Heart left ventricle (tissue), 13 donors: ENCODE results near the gene FUT8.

Experiments
- POLR2A ChIP-seq, 2 donors: fragments of 450-650 bp; IDR thresholded peaks; one replicate each; pipeline ENCODE4 v1.6.1; 2017; ENCODE audit warnings: antibody characterized with exemption in 2 of 2, mild to moderate bottlenecking in 2 of 2, moderate library complexity in 2 of 2
- TF ChIP-seq, protein P1 (sequence below), 12 donors: fragments of 200-600 bp; sonication (generic) in 4 of 12; IDR thresholded peaks; one replicate each; pipeline versions ENCODE4 v1.5.0 to v1.8.0; 2018 to 2022; ENCODE audit warnings: antibody characterized with exemption in 12 of 12, mild to moderate bottlenecking in 5 of 12
- donor health status: ischemic (EF 13 %, LVEDD 7.1; RV severe dilation, severe dysfunction).
- donor health status: DM: no; HTN: yes; CAD: no.
- donor health status: DM: no; HTN: no; CAD: no.
- donor health status: ischemic (EF 25% LVEDD 6.9; RV normal size, moderate dysfunction).
- donor health status: ischemic (EF 25% LVEDD 5.7; RV mildly dilated, moderate dysfunction).
- donor health status: ischemic (EF 35%, LVEDD 5.7; RV mildly dilated, moderate dysfunction).
- donor health status: nonischemic (EF 11% LVEDD 7.7; RV severe dilation, severe dysfunction).
- donor health status: DM: yes; HTN: yes; CAD: no.
- donor health status: PGD.
- donor health status: ischemic (EF 29% LVEDD 5.4; RV normal size, mild dysfunction).
- donor health status: nonischemic (EF 23%, LVEDD 6.1; RV moderate dilation, normal function).

DNA sequence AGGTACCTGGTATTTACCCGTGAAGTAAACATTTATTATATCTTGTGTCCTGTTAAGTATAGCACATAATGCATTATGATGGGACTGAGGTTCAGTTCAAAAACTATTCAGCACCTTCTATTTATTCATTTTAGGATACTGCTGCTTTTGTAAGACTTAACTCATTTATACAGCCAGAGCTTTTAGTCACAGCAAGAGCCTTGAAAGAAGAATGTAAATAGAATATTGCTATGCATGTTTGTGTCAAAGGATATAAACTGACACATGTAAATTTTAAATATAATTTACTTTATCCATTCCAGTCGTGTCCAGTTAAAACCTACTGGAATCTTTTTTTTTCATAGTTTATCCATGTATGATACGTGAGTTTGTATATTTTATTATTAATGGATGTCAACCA, 168.8 kb downstream of the FUT8 start:
- TF ChIP-seq, protein P1, sequence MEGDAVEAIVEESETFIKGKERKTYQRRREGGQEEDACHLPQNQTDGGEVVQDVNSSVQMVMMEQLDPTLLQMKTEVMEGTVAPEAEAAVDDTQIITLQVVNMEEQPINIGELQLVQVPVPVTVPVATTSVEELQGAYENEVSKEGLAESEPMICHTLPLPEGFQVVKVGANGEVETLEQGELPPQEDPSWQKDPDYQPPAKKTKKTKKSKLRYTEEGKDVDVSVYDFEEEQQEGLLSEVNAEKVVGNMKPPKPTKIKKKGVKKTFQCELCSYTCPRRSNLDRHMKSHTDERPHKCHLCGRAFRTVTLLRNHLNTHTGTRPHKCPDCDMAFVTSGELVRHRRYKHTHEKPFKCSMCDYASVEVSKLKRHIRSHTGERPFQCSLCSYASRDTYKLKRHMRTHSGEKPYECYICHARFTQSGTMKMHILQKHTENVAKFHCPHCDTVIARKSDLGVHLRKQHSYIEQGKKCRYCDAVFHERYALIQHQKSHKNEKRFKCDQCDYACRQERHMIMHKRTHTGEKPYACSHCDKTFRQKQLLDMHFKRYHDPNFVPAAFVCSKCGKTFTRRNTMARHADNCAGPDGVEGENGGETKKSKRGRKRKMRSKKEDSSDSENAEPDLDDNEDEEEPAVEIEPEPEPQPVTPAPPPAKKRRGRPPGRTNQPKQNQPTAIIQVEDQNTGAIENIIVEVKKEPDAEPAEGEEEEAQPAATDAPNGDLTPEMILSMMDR (IDR thresholded peaks at IDR 0.05), result no peak
- no peak for TF ChIP-seq POLR2A (IDR thresholded peaks at IDR 0.05)
